ENCODE measurements around the gene CCDC110.
A peak's percentile ranks its signal among the peaks of the same experiment; 100 is the strongest.

CCDC110 gene

GRCh38 chr4:185471235-185472102 lies at the start of gene CCDC110:
TSS of gene CCDC110 (minus strand) at chr4:185471733. CDS start at chr4:185471683, 50 bp downstream.
- peaks cover 22% of the 10 kb centered on the region for H3K27me3 ChIP-seq (ENCODE audit: insufficient read depth, poor library complexity, severe bottlenecking)
- H3K4me1 ChIP-seq (ENCODE audit: insufficient read depth, poor library complexity, severe bottlenecking): no peaks in the 10 kb centered on the region
- H3K4me3 ChIP-seq (ENCODE audit: severe bottlenecking): peak within 1 kb of the TSS; percentile 72
- H3K36me3 ChIP-seq (ENCODE audit: low read depth): no peaks in the 10 kb centered on the region
- peak; percentile 76 for TF ChIP-seq CTCF (IDR thresholded peaks at IDR 0.05; ENCODE audit: poor library complexity, severe bottlenecking)
- H3K9me3 ChIP-seq (ENCODE audit: severe bottlenecking): no peaks in the 10 kb centered on the region
- H3K27ac ChIP-seq (ENCODE audit: poor library complexity, severe bottlenecking): no peak within 1 kb of the TSS
- ATAC-seq (ENCODE audit: low read depth): peak; percentile 93
- DNase-seq (ENCODE audit: low spot score): peak; percentile 95

GRCh38 chr4:185520119-185520518 lies 48.6 kb upstream of the CCDC110 start:
- DNase-seq (ENCODE audit: low spot score) (no peak), ATAC-seq (ENCODE audit: low read depth) (no peak)
- Histone ChIP-seq H3K27me3 (ENCODE audit: insufficient read depth, poor library complexity, severe bottlenecking) (no peaks in the 10 kb centered on the region), H3K27ac (ENCODE audit: poor library complexity, severe bottlenecking) (no peak overlapping the region), H3K9me3 (ENCODE audit: severe bottlenecking) (no peaks in the 10 kb centered on the region), H3K36me3 (ENCODE audit: low read depth) (no peaks in the 10 kb centered on the region), H3K4me3 (ENCODE audit: severe bottlenecking) (no peak overlapping the region), H3K4me1 (ENCODE audit: insufficient read depth, poor library complexity, severe bottlenecking) (no peaks in the 10 kb centered on the region)
- TF ChIP-seq CTCF (IDR thresholded peaks at IDR 0.05; ENCODE audit: poor library complexity, severe bottlenecking): no peak

GRCh38 chr4:185518494-185518893 lies 47.0 kb upstream of the CCDC110 start:
- no peaks in the 10 kb centered on the region for H3K36me3 ChIP-seq (ENCODE audit: low read depth)
- no peak overlapping the region for H3K27ac ChIP-seq (ENCODE audit: poor library complexity, severe bottlenecking)
- H3K4me1 ChIP-seq (ENCODE audit: insufficient read depth, poor library complexity, severe bottlenecking): no peaks in the 10 kb centered on the region
- TF ChIP-seq CTCF (IDR thresholded peaks at IDR 0.05; ENCODE audit: poor library complexity, severe bottlenecking): no peak
- H3K4me3 ChIP-seq (ENCODE audit: severe bottlenecking): no peak overlapping the region
- no peak for ATAC-seq (ENCODE audit: low read depth)
- no peak for DNase-seq (ENCODE audit: low spot score)
- H3K9me3 ChIP-seq (ENCODE audit: severe bottlenecking): no peaks in the 10 kb centered on the region
- no peaks in the 10 kb centered on the region for H3K27me3 ChIP-seq (ENCODE audit: insufficient read depth, poor library complexity, severe bottlenecking)

GRCh38 chr4:185518069-185518468 lies 46.5 kb upstream of the CCDC110 start:
- H3K27ac ChIP-seq (ENCODE audit: poor library complexity, severe bottlenecking): no peak overlapping the region
- H3K27me3 ChIP-seq (ENCODE audit: insufficient read depth, poor library complexity, severe bottlenecking): no peaks in the 10 kb centered on the region
- ATAC-seq (ENCODE audit: low read depth) (no peak), DNase-seq (ENCODE audit: low spot score) (no peak)
- H3K36me3 ChIP-seq (ENCODE audit: low read depth): no peaks in the 10 kb centered on the region
- TF ChIP-seq CTCF (IDR thresholded peaks at IDR 0.05; ENCODE audit: poor library complexity, severe bottlenecking): no peak
- no peaks in the 10 kb centered on the region for H3K9me3 ChIP-seq (ENCODE audit: severe bottlenecking)
- H3K4me3 ChIP-seq (ENCODE audit: severe bottlenecking): no peak overlapping the region
- no peaks in the 10 kb centered on the region for H3K4me1 ChIP-seq (ENCODE audit: insufficient read depth, poor library complexity, severe bottlenecking)

GRCh38 chr4:185515248-185515647 lies 43.7 kb upstream of the CCDC110 start:
- ATAC-seq (ENCODE audit: low read depth) (no peak), DNase-seq (ENCODE audit: low spot score) (no peak)
- peaks cover 5% of the 10 kb centered on the region for H3K4me1 ChIP-seq (ENCODE audit: insufficient read depth, poor library complexity, severe bottlenecking)
- H3K27ac ChIP-seq (ENCODE audit: poor library complexity, severe bottlenecking): no peak overlapping the region
- H3K36me3 ChIP-seq (ENCODE audit: low read depth): no peaks in the 10 kb centered on the region
- no peak overlapping the region for H3K4me3 ChIP-seq (ENCODE audit: severe bottlenecking)
- no peaks in the 10 kb centered on the region for H3K9me3 ChIP-seq (ENCODE audit: severe bottlenecking)
- H3K27me3 ChIP-seq (ENCODE audit: insufficient read depth, poor library complexity, severe bottlenecking): no peaks in the 10 kb centered on the region
- TF ChIP-seq CTCF (IDR thresholded peaks at IDR 0.05; ENCODE audit: poor library complexity, severe bottlenecking): no peak
